Iris pigment epithelial cell (primary cell): ENCODE measurements around the gene CYB561D1.

Source experiments
- DNase-seq: peaks from one replicate; pipeline ENCODE4 v3.0.0-alpha.2; 2011; ENCODE audit warnings: low read depth

CYB561D1 gene

DNA sequence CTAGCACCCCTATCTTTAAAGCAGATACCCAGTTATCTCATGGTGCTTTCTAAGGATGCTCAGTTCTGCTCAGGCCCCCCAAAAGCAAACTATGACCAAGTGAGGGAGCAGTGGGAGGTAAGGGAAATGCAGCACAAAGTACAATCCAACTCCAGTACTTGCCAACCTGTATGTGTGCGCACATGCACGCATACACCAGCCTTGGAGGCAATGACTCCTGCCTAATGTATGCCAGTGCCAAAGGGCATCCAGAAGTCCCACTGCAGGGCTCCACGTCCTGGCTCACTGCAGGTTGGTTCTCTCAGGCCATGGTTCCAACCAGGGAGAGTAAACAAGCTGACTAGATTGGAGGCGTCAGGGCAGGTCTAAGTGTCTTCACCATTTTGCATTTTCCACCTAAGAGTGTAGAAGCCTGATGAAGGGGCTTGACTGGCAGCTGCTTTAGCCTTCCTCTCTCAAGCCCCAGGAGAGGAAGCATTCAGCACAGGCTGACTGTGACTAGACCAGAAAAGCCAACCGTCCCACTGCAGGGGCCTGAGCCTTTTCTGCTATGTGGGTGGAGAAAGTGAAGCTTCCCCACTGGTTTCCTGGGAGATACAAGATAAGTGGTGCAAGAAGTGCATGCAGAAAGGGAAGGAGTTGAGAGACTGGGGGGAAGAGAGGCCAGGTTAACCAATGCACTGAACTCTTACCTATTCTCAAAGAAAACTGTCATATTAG lies 7.9 kb downstream of the CYB561D1 start:
- DNase-seq, result no peak

DNA sequence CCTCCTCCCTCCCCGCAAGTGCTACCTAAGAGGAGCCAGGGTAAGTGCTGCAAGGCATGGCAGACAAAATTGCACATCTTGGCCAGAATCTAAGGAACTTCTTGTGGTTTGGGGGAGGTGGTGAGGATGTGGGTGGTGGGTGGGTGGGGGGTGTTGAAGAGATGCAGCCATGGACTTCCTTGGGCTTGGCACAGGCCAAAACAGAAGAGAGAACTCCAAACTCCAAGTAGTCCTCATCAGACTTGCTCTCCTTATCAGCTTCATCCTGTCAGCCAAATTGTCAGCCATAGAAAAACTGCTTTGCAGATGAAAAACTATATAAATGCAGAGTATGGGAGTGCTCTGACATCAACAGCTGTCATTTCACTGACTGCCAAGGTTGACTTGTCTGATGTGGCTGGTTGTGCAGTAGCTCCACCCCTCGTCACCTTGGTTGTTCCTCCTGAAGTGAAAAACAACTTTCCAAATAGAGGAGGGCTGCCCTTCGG lies 8.5 kb downstream of the CYB561D1 start:
- DNase-seq, result no peak

DNA sequence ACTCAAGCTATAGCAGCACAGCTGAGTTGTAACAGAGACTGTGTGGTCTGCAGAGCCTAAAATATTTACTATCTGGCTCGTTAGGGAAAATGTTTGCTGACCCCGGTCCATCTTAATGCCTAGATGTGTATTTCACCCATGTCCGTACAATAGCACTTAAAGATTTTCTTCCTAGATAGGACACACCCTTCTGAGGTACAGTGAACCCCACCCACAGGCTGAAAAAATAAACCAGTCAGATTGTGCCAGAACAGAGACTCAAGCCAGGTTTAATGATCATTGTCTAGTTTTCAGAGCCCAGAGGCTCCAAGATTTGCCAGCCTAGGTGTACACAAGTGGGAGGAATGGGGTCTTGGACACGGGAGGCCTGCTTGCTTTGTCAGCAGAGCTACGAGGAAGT lies 10.0 kb downstream of the CYB561D1 start:
- DNase-seq, result no peak

DNA sequence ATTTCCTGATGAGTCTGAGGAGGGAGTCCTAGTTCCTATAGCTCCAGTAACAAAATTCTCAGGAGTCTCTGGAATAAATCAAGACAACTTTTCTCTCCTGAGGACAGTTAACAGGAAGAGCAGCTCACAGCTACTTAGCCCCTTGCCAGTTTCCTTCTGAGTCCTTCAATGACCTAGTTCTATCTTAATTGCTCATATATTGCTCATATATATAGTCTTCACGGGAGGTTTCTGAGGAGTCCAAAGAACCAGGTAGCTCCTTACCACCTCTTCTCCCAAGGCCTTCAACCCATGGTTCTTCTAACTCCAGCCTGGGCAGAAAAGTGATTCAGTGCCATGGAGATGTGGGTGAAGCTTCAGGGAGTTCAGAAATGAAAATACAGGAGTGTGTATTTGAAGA lies 11.1 kb downstream of the CYB561D1 start:
- DNase-seq, result no peak

DNA sequence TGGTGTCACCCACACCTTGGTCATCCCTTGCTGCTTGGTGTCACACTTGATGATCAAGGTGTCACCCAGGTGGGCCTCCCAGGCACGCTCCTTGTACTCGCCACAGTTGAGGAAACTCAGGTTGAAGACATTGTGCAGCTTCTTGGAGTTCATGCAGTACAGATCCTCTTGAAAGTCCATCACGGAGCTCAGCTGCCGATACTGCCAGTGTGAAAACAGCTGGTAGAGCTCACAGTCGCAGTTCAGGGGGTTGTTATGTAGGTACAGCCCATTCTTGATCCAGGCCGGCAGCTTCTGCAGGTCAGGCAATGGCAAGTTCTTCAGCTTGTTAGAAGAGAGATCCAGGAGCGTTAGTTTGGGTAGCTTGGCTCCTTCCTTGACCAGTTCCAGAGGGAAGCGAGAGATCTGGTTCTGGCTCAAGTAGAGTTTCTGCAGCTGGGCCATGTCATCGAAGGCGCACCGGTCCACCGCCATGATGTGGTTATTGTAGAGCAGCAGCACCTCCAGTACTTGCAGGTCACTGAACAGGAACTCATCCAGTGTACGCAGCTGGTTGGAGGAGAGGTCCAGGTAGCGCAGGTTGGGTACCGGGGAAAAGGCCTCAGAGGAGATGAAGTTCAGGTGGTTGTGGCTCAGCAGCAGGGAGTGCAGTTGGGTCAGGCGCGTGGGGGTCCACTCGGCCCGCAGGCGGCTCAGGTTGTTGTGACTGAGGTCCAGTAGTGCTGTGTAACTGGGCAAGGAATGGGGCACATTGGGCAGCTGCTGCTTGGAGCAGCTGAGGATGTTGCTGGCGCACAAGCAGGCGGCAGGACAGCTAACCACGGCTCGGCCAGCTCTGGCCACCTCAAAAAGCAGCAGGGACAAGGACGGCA lies 14.3 kb downstream of the CYB561D1 start:
- DNase-seq, result no peak

DNA sequence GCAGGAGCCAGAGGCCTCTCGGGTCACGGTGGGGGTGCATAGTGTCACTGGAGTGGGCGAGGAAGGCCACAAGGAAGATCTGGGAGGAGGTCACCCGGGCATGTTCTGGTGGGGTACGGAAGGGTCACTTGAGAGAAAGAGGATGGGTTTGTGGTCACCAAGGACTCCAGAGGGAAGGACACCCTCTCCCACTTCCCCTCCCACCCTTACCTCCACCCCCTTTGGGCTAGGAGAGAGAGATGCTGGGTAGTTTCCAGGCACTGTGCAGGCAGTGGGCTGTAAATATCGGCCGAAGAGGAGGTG lies 14.9 kb downstream of the CYB561D1 start:
- DNase-seq, result no peak

DNA sequence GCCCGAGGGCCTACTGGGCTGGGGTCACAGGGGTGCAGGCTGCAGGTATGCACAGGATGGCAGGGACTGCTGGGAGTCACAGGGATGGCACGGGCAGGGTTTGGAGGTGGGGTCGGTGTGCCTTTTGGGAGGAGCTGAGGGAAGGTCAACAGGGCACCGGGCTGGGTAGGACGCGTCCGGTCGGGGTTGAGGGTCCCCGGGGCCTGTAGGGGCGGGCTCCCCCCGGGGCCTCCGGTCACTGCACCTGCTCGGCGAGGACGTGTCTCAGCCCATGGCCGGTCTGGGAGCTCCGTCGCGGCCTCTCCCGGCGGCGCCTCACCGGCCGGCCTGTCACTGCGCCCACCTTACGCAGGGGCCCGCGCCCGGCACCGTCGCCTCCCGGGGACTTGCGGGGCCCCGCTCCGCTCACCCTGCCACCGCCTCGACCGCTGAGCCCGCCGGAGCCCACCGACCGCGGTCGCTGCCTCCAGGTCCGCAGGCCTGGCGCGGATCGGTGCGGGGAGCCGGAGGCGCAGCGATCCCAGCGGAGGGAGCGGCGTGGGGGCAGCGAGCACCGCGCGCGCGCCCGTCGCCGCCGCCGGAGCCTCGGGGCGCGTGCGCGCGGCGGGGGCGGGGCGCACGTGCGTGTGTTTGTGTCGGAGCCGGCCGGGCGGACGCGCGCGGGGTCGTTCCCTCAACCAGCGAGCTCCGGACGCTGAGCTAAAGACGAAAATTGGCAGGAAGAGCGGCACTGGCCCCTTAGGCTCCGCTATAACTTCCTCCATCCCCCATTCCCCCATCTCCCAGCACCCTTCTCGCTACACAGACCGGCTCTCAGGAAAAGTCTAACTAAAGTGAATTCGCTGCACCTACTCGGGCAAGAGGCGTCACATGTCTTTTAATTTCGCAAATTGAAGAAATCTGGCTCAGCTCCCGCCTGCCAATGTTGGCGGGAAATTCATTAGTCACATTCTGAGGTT lies 15.6 kb downstream of the CYB561D1 start, which contains the start of gene AMIGO1:
TSS of gene AMIGO1 (minus strand) at position 552 of the 959 bp plus-strand sequence. CDS start 815 bp downstream, outside the sequence.
- peak; percentile 47 for DNase-seq

DNA sequence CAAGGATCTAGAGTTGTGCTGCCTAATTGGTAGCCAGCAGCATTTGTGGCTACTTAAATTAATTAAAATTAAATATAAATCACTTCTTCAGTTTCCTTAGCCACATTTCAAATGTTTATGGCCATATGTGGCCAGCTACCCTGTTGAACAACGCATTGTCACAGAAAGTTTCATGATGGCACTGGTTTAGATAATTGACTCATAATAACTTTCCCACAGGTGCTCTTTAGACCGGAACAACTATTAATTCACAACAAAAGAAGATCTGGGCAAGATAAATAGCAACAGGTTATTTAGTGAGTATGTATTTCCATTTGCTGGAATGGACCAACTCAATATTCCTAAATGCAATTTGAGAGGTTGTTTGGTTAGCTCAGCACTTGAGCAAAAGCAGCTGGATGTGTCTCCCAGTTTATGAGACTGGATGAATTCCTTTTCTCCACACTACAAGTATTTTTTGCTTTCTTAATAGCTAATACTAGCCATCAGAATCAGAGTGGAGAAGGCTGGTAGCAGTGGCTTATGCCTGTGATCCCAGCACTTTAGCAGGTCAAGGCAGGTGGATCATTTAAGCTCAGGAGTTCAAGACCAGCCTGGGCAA lies 19.3 kb downstream of the CYB561D1 start:
- no peak for DNase-seq

DNA sequence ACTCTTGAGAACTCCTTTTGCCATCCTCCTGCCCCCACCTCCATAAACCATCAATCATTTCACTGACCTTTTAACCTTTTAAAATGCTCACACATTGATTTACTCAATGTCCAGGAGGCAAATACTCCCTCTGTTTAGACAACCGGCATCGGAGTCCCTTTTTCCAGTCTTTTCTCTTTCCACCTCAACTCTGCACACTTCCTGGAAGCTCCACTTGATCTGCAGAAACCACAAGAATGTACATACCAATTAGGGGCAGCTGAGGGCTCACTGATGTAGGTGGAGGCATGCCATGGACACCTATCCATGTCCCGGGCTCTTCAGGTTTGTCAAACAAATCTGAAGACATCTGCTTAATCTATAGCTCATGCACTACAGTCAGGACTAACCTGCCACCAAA lies 21.0 kb downstream of the CYB561D1 start:
- no peak for DNase-seq

DNA sequence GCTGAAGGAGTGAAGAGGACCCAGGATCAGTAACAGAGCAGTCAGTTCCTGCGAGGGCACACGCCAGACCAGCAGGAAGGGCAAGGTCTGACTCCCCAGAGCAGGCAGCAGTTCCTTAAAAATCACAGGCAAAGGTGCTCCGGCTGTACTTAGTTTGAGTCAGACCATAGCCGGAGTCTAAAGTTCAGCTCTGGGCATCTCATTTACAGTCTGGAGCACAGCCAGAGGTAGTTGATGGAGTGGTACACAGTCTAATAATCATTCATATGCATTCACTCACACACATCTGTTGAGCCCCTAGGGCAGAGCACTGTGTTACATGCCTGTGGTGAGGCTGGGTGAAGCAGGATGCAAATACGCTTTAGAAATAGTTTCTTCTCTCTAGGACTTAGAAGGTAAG lies 23.0 kb downstream of the CYB561D1 start:
- no peak for DNase-seq

DNA sequence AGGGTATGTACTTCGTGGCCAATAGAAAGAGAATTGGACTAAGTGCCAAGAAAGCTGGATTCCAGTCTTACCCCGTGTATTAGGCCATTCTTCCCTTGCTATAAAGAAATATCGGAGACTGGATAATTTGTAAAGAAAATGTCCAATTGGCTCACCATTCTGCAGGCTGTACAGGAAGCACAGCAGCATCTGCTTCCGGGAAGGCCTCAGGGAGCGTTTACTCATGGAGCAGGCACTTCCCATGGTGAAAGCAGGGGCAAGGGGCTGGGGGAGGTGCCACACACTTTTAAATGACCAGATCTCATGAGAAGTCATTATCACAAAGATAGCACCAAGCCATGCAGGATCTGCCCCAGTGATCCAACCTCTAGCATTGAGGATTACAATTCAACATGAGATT lies 23.4 kb downstream of the CYB561D1 start:
- DNase-seq, result no peak

DNA sequence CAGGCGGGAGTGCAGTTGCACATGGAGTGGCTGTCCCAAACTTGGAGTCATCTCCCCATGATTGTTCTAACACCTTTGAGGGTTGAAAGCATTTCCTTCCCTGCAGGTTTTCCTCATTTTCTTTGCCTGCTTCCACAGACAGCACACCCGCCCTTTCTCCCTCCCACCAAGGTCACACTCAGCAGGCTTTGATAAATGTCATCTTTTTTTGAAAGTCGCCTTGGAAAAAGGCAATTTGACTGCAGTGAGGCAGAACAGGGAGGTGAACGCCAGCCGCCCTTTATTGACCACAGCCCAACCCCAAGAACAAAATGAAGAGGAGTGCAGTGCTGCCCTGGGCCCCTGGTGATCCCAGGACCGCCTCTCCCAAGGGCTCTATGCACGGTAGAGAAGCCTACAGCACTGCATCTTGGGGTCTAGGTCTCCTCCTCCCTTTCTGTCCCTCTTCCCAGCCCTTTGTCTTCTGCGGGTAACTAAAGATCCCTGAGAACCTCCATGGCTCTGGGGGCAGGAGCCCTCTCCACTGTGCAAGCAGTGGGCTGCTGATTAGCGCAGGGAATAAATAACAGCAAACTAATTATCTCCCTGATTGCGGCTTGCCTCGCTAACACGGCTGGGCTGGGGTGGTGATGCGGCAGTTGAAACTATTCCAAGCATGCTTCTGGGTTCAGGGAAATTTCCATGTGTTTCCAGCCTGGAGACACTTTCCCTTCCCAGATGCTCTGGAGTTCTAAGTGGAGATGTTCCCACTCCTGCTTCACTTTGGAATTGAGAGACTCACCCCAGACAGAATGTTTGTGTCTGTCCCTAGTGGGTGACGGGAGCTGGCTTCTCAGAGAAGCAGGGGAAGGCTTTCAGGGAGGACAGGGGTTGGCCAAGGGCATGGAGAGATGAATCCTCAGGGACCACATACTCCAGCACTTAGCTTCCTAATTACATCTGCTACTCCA lies 27.4 kb downstream of the CYB561D1 start:
- no peak for DNase-seq

DNA sequence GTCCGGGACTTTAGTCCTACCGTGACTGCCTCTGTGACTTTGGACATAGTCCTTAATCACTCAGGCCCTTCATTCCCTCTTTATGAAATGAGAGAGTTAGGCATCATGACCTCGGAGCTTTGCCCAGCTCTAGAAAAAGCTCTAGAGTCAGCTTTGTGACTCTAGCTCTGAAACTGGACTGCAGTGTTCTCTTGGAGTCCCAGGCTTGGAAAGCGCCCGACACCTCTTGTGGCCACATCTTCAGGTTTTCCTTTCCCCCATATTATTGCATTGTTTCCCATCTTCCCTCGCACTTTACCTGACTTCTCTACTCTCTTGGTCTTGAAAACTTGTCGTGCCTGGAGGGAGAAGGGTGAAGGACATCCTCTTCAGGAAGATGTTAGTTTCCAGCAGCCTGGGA lies 28.1 kb downstream of the CYB561D1 start:
- DNase-seq, result no peak

DNA sequence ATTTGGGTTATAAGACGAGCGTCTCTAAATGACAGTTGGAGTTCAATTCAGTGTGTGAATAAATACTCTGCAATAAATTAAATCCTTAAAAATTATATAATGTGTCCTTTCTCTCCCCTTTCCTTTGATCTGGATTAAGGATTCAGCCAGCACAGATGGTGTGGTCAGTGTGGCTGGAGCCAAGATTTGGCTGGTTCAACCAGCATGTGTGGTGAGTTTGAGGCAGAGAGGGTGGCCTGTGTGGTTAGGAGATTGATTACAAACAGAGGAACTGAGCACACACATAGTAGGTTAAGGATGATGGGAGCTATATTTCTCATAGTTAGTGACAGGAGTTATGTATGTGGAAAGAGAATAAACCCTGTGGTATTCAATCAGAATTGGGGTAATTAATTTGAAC lies 29.8 kb downstream of the CYB561D1 start:
- no peak for DNase-seq

DNA sequence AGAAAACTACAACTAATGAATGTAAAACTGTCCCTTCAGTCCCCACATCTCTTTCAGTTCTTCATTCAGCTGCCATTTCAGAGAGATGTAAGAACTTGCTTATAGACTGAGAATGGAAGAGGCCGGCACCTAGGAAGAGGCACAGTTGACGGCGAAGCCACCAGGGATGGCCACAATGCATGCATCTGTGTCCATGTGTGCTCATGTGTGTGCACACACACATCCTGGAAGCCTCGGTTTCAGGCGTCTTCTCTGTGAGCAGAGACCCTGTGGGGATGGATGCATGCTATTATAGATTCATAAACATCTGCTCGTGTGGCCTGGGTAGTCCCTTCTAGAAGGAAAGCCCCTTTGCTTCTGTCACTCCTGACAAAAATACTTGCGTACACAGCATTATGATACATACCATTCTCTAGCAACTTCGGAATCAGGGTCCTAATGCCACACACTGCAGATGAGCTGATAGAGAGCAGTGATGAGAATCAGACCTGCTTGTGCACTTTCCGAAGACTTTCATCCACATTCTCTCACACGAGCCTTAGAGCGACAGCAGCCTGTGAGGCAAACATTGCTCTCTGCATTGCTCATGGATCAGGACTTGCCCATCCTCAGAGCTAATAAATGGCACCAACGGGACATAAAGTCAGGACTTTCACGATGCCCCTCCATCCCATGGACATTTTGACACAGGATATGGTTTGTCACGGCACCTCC lies 33.4 kb downstream of the CYB561D1 start:
- DNase-seq, result no peak

DNA sequence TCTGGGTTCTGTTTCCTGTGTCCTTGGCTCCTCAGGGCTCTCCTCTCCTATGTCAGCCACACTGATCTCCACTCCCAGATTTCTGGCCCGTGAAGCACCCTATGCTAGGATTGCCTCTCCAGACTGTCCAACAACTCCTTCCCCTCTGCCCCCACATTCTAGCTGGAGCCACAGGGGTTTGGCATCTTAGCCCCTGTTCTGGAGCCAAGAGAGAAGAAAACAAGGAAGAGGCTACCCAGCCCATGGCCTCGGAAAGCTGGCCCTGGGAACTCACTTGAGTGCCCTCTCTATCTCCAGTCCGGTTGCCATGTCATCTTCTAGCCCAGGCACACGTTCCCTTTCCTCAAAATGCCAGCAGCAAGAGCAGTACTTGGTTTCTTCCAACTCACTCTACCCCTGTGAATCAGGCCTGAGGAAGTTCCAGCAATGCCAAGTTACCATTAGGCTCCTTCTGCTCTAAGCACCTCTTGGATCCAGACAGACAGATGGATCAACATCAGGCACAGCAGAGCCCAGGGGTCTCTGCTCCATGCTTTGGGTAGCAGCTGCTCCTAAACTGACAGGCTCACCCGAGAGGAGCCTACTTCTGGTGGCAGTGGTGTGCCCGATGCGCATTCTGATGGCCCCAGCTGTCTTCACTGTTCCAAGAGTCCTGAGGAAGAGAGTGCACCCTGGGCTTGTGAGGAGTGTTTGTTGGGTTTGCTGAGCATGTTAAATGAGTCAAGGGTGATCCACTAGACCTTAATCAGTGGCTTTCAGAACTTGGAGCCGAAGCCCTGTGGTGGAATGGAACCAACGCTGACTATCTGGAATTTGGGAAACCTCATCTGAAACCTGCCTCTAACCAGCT lies 34.2 kb downstream of the CYB561D1 start:
- DNase-seq, result no peak

DNA sequence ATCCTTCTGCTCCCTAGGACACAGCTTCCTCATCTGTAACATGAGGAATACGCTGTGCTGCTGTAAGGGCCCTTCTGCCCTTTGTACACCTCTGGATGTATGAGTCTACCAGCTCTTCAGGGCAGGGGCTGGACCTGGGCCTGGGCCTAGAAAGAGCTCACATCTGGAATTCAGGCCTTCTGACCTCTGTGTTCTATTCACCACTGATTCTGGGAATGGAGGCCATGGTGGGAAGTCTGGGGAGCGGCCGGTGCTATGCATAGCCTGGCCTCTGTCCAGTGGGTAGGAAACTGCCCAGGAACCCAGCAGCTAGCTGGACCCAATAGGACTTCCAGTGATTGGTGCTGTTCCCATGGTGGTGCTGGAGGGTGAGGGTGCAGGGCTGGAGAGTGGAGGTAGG lies 34.8 kb downstream of the CYB561D1 start:
- DNase-seq, result no peak

DNA sequence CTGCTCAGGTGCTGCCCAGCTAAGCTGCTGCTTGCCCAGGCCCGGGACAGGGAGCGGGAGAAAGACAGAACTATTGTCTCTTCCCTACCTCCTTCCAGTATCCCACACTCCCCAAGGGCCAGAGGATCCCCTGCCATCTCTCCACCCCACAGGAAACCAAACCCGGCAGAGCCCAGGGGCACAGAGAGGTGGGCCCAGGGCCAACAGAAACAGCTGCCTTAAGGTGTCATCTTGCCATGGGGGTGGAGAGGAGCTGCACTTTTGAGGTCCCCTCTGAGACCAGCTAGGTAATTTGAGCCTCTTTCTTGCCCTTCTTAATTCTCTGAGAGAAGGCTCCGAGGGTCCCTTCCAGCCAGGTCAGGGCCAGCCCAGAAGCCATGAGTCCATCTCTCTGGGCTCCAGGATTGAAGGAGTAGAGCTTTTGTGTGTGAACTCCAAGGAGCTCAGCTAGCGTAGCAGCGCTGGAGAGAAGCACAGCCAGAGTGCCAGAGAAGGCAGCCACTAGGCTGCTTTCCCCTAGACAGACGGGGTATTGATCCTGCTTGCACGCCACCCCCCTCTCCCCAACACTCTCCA lies 36.1 kb downstream of the CYB561D1 start:
- no peak for DNase-seq
